Mesenchymal stem cell (in vitro differentiated cells and primary cell): ENCODE data around the gene STYXL2.

Experiments used
- DNase-seq: peaks from one replicate; pipeline ENCODE4 v3.0.0-alpha.2; 2013
- H2AFZ ChIP-seq: one replicate; pipeline ENCODE4 v1.6.1; 2013; ENCODE audit warnings: low read depth, mild to moderate bottlenecking, control low read depth, inconsistent platforms, low read length, moderate library complexity
- H2AK5ac ChIP-seq: 2 replicates; pipeline ENCODE4 v1.6.1; 2013; ENCODE audit warnings: low read length, moderate library complexity, mild to moderate bottlenecking, inconsistent platforms; ENCODE audit not compliant: severe bottlenecking
- H2BK120ac ChIP-seq: one replicate; pipeline ENCODE4 v1.6.1; 2013; ENCODE audit warnings: low read depth, mild to moderate bottlenecking, inconsistent platforms, low read length, moderate library complexity
- H2BK12ac ChIP-seq, 2 experiments: one replicate each; pipeline ENCODE4 v1.6.1; 2013; ENCODE audit warnings: inconsistent platforms in 2 of 2, low read length in 2 of 2, mild to moderate bottlenecking in 2 of 2, moderate library complexity in 2 of 2, control low read depth in 1 of 2
- H2BK15ac ChIP-seq: one replicate; pipeline ENCODE4 v1.6.1; 2013; ENCODE audit warnings: mild to moderate bottlenecking, low read depth, inconsistent platforms; ENCODE audit not compliant: poor library complexity, severe bottlenecking
- H2BK5ac ChIP-seq: 2 replicates; pipeline ENCODE4 v1.6.1; 2013; ENCODE audit warnings: low read depth, mild to moderate bottlenecking, low read length, control low read depth, inconsistent platforms; ENCODE audit not compliant: poor library complexity, severe bottlenecking
- H3K14ac ChIP-seq, 2 experiments: one replicate each; pipeline ENCODE4 v1.6.1; 2013; ENCODE audit warnings: inconsistent platforms in 2 of 2, low read length in 2 of 2, control low read depth in 1 of 2, mild to moderate bottlenecking in 1 of 2, moderate library complexity in 1 of 2
- H3K18ac ChIP-seq, 2 experiments: one replicate each; pipeline ENCODE4 v1.6.1; 2013; ENCODE audit warnings: inconsistent platforms in 2 of 2, low read length in 2 of 2, control low read depth in 1 of 2, low read depth in 1 of 2, mild to moderate bottlenecking in 1 of 2
- H3K23ac ChIP-seq, 2 experiments: one replicate each; pipeline ENCODE4 v1.6.1; 2013; ENCODE audit warnings: inconsistent platforms in 2 of 2, low read length in 2 of 2, mild to moderate bottlenecking in 2 of 2, moderate library complexity in 2 of 2, control low read depth in 1 of 2
- H3K27ac ChIP-seq: 2 replicates; pipeline ENCODE4 v1.5.1; 2013; ENCODE audit warnings: mild to moderate bottlenecking, moderate library complexity, low read length, control low read depth, inconsistent platforms; ENCODE audit not compliant: poor library complexity, severe bottlenecking
- H3K27me3 ChIP-seq, 2 experiments: 2 replicates each; pipeline versions ENCODE4 v1.6.1 to v1.7.0; 2013; ENCODE audit warnings: low read length in 2 of 2, mild to moderate bottlenecking in 2 of 2, moderate library complexity in 2 of 2, control low read depth in 1 of 2, inconsistent platforms in 1 of 2; ENCODE audit not compliant: control insufficient read depth in 1 of 2, insufficient read depth in 1 of 2
- H3K36me3 ChIP-seq, 2 experiments: 2 replicates each; pipeline versions ENCODE4 v1.6.1 to v1.7.0; 2013; ENCODE audit warnings: low read length in 2 of 2, control low read depth in 1 of 2, inconsistent platforms in 1 of 2, low read depth in 1 of 2, mild to moderate bottlenecking in 1 of 2; ENCODE audit not compliant: insufficient read depth in 2 of 2, control insufficient read depth in 1 of 2
- H3K4ac ChIP-seq, 2 experiments: one replicate each; pipeline ENCODE4 v1.6.1; 2013; ENCODE audit warnings: inconsistent platforms in 2 of 2, low read length in 2 of 2, mild to moderate bottlenecking in 2 of 2, moderate library complexity in 2 of 2, control low read depth in 1 of 2, low read depth in 1 of 2
- H3K4me1 ChIP-seq: 2 replicates; pipeline ENCODE4 v1.6.1; 2013; ENCODE audit warnings: low read depth, low read length, control low read depth; ENCODE audit not compliant: control insufficient read depth, insufficient read depth
- H3K4me2 ChIP-seq: 2 replicates; pipeline ENCODE4 v1.6.1; 2013; ENCODE audit warnings: low read length, mild to moderate bottlenecking, inconsistent platforms; ENCODE audit not compliant: poor library complexity, severe bottlenecking
- H3K4me3 ChIP-seq, 2 experiments: 2 replicates each; pipeline versions ENCODE4 v1.5.1 to v1.7.0; 2013; ENCODE audit warnings: low read length in 2 of 2, mild to moderate bottlenecking in 2 of 2, control low read depth in 1 of 2, low read depth in 1 of 2; ENCODE audit not compliant: insufficient read depth in 1 of 2
- H3K79me1 ChIP-seq: replicated peaks from 2 replicates; pipeline ENCODE4 v1.6.1; 2013; ENCODE audit warnings: mild to moderate bottlenecking, control low read depth, low read length, inconsistent platforms; ENCODE audit not compliant: poor library complexity, severe bottlenecking
- H3K9ac ChIP-seq: 2 replicates; pipeline ENCODE4 v1.7.0; 2013; ENCODE audit warnings: mild to moderate bottlenecking, low read length, moderate library complexity
- H3K9me3 ChIP-seq: 2 replicates; pipeline ENCODE4 v1.7.0; 2013; ENCODE audit warnings: mild to moderate bottlenecking, low read length; ENCODE audit not compliant: control insufficient read depth
- H4K8ac ChIP-seq: one replicate; pipeline ENCODE4 v1.6.1; 2013; ENCODE audit warnings: inconsistent platforms, mild to moderate bottlenecking, low read length, moderate library complexity
- H4K91ac ChIP-seq: one replicate; pipeline ENCODE4 v1.6.1; 2013; ENCODE audit warnings: mild to moderate bottlenecking, low read length, inconsistent platforms
- WGBS: methylation state at CpG from one replicate; pipeline ENCODE4 v1.1.7; 2013; ENCODE audit warnings: mixed read lengths; 5-methylcytosine and 5-hydroxymethylcytosine counted together

STYXL2 gene

DNA sequence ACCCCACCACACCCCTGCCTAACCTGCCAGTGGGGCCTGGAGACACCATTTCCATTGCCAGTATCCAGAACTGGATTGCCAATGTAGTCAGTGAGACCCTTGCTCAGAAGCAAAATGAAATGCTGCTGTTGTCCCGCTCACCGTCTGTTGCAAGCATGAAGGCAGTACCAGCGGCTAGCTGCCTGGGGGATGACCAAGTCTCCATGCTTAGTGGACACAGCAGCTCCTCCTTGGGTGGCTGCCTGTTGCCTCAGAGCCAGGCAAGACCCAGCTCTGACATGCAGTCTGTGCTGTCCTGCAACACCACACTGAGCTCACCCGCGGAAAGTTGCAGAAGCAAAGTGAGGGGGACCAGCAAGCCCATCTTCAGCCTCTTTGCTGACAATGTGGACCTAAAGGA, 33.4 kb downstream of the STYXL2 start:
- Histone ChIP-seq H3K9ac (no peak overlapping the region), H2BK15ac (no peak overlapping the region), H3K36me3 (no peaks in the 10 kb centered on the region), H3K27me3 (peaks cover 25 to 52% of the 10 kb centered on the region in 2 experiments), H3K27ac (no peak overlapping the region), H3K9me3 (no peaks in the 10 kb centered on the region), H3K4me1 (no peaks in the 10 kb centered on the region), H3K4ac (no peak overlapping the region), H3K79me1 (no peaks in the 10 kb centered on the region), H3K23ac (no peak overlapping the region), H4K91ac (no peak overlapping the region), H3K4me2 (no peak overlapping the region), H2AFZ (no peak overlapping the region), H2BK5ac (no peak overlapping the region), H3K18ac (no peak overlapping the region), H2AK5ac (no peak overlapping the region), H2BK120ac (no peak overlapping the region), H3K4me3 (no peak overlapping the region), H4K8ac (no peak overlapping the region), H2BK12ac (no peak overlapping the region), H3K14ac (no peak overlapping the region)
- no peak for DNase-seq
- 89% methylated on average over 5 of the region's 5 CpGs for WGBS

DNA sequence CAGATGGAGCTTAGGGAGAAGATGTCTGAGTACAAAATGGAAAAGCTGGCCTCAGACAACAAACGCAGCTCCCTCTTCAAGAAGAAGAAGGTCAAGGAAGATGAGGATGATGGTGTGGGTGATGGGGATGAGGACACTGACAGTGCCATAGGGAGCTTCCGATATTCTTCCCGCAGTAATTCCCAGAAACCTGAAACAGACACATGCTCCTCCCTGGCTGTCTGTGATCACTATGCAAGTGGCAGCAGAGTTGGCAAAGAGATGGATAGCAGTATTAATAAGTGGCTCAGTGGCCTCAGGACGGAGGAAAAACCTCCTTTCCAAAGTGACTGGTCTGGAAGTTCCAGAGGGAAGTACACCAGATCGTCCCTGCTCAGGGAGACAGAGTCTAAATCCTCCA, 33.8 kb downstream of the STYXL2 start:
- Histone ChIP-seq H3K14ac (no peak overlapping the region), H3K79me1 (no peaks in the 10 kb centered on the region)

DNA sequence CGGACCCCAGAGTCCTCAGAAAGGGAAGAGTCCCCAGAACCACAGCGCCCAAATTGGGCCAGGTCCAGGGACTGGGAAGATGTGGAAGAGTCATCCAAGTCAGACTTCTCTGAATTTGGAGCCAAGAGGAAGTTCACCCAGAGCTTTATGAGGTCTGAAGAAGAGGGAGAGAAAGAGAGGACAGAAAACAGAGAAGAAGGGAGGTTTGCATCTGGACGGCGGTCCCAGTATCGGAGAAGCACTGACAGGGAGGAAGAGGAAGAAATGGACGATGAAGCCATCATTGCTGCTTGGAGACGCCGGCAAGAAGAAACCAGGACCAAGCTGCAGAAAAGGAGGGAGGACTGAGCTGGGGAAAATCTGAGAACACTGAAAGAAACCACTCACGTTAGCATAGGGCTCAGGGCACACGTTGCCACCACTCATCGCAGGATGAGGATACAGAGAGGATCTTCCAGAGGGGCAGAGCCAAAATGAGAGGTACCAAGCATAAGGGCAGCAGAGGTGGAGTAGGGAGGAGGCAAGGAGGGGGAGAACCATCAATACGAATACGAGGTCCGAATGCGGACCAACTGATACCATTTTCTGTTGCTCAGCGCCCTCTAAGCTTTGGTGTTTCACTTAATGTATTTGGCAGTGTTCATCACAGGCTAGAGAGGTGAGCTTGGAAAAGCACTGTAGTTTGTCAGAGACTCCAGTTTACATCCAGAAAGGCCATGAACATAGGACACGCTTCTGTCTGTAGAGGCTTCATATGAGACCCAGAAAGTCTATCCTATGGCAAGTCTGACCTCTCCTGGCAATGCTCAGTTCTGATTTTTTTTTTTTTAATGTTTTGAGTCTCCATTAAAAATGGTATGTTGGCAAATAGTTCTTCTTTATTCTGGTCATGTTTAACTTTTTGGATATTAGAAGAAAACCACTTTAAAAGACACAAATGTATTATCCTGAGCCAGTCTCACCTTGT, 34.7 kb downstream of the STYXL2 start:
- H3K27me3 ChIP-seq, result peaks cover 25 to 61% of the 10 kb centered on the region in 2 experiments
- H4K91ac ChIP-seq, result no peak overlapping the region
- H3K18ac ChIP-seq, result peak overlapping the region in 1 of 2 experiments; percentile 26
- no peaks in the 10 kb centered on the region for H3K79me1 ChIP-seq
- no peak overlapping the region for H2BK12ac ChIP-seq
- no peak overlapping the region for H3K4me2 ChIP-seq
- no peak overlapping the region for H3K9ac ChIP-seq
- H2AFZ ChIP-seq, result no peak overlapping the region
- no peak overlapping the region for H2BK120ac ChIP-seq
- DNase-seq, result no peak
- no peaks in the 10 kb centered on the region for H3K9me3 ChIP-seq
- WGBS, result 92% methylated on average over 17 of the region's 17 CpGs
- H2BK15ac ChIP-seq, result no peak overlapping the region
- no peaks in the 10 kb centered on the region for H3K36me3 ChIP-seq
- no peak overlapping the region for H2BK5ac ChIP-seq
- no peak overlapping the region for H3K14ac ChIP-seq
- no peak overlapping the region for H3K23ac ChIP-seq
- H3K4me3 ChIP-seq, result no peak overlapping the region
- H3K27ac ChIP-seq, result no peak overlapping the region
- no peak overlapping the region for H4K8ac ChIP-seq
- H2AK5ac ChIP-seq, result no peak overlapping the region
- H3K4ac ChIP-seq, result no peak overlapping the region
- no peaks in the 10 kb centered on the region for H3K4me1 ChIP-seq

More for the DNA sequence above, 33.8 kb downstream of the STYXL2 start:
- WGBS, result 92% methylated on average over 5 of the region's 5 CpGs
- Histone ChIP-seq H3K18ac (no peak overlapping the region), H2AFZ (no peak overlapping the region), H2AK5ac (no peak overlapping the region), H3K36me3 (no peaks in the 10 kb centered on the region), H4K91ac (no peak overlapping the region), H2BK5ac (no peak overlapping the region), H2BK15ac (no peak overlapping the region), H3K4me1 (no peaks in the 10 kb centered on the region), H4K8ac (no peak overlapping the region), H3K4ac (no peak overlapping the region), H3K9me3 (no peaks in the 10 kb centered on the region), H2BK12ac (no peak overlapping the region), H2BK120ac (no peak overlapping the region), H3K27me3 (peaks cover 25 to 52% of the 10 kb centered on the region in 2 experiments), H3K23ac (no peak overlapping the region), H3K4me3 (no peak overlapping the region), H3K4me2 (no peak overlapping the region), H3K27ac (no peak overlapping the region), H3K9ac (no peak overlapping the region)
- DNase-seq, result no peak

DNA sequence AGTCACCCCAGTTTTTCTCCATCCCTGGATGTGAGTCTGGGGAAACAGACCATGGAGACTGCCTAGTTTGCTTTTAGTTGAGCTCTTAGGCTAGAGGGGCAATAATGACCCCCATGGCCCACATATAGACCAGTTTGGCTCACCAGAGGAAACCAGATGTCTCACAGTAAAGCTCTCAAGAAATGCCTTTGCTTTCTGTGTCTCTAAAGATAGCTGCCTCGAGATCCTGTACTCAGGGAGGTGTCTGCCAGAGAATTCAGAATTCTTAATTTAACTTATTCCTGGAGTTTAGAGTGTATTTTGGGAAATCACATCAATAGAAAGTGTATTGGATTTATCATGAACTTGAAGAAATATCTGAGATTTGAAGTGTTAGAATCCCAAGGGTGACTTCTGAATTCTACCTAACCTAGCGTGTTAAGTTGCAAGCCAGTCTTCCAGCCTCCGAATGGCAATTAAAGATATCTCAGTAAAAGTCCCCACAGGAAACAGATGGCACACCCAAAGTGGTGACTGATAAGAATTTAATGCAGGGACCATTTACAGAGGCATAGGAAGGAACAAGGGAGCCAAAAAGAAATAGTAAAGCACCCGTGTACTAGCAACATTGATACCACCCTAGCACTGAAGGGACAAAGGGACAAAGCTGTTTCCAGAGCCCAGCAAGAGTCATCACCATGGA, 37.1 kb downstream of the STYXL2 start:
- no peak for DNase-seq
- H3K14ac ChIP-seq, result no peak overlapping the region
- H3K4me2 ChIP-seq, result no peak overlapping the region
- no peak overlapping the region for H3K4ac ChIP-seq
- H4K8ac ChIP-seq, result no peak overlapping the region
- no peak overlapping the region for H2AFZ ChIP-seq
- no peak overlapping the region for H2AK5ac ChIP-seq
- H2BK5ac ChIP-seq, result no peak overlapping the region
- H3K9ac ChIP-seq, result no peak overlapping the region
- no peak overlapping the region for H3K4me3 ChIP-seq
- 92% methylated on average over 3 of the region's 4 CpGs for WGBS
- no peaks in the 10 kb centered on the region for H3K36me3 ChIP-seq
- no peaks in the 10 kb centered on the region for H3K79me1 ChIP-seq
- peaks cover 3% of the 10 kb centered on the region for H3K4me1 ChIP-seq
- H2BK12ac ChIP-seq, result no peak overlapping the region
- H2BK120ac ChIP-seq, result no peak overlapping the region
- H2BK15ac ChIP-seq, result no peak overlapping the region
- no peak overlapping the region for H4K91ac ChIP-seq
- no peak overlapping the region for H3K23ac ChIP-seq
- H3K18ac ChIP-seq, result no peak overlapping the region
- H3K27me3 ChIP-seq, result peaks cover 24 to 69% of the 10 kb centered on the region in 2 experiments
- H3K9me3 ChIP-seq, result no peaks in the 10 kb centered on the region
- H3K27ac ChIP-seq, result no peak overlapping the region
